Bronchus fibroblast of lung (primary cell): ENCODE measurements around the gene PPP1R13L. TPM values are rescaled to one million over a fixed set of nuclear protein-coding genes. Genes with fewer than 3 reads are reported as not detected.

Experiments used
- total RNA-seq: library from RNA; depleted of rRNA; stranded (reverse); fragments of >200 nt; gene quantifications from 2 replicates; pipeline ENCODE4 v1.2.3, GENCODE V29; 2015

PPP1R13L gene, protein sequence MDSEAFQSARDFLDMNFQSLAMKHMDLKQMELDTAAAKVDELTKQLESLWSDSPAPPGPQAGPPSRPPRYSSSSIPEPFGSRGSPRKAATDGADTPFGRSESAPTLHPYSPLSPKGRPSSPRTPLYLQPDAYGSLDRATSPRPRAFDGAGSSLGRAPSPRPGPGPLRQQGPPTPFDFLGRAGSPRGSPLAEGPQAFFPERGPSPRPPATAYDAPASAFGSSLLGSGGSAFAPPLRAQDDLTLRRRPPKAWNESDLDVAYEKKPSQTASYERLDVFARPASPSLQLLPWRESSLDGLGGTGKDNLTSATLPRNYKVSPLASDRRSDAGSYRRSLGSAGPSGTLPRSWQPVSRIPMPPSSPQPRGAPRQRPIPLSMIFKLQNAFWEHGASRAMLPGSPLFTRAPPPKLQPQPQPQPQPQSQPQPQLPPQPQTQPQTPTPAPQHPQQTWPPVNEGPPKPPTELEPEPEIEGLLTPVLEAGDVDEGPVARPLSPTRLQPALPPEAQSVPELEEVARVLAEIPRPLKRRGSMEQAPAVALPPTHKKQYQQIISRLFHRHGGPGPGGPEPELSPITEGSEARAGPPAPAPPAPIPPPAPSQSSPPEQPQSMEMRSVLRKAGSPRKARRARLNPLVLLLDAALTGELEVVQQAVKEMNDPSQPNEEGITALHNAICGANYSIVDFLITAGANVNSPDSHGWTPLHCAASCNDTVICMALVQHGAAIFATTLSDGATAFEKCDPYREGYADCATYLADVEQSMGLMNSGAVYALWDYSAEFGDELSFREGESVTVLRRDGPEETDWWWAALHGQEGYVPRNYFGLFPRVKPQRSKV
- 2.7 and 3.3 TPM in 2 replicates for total RNA-seq

DNA sequence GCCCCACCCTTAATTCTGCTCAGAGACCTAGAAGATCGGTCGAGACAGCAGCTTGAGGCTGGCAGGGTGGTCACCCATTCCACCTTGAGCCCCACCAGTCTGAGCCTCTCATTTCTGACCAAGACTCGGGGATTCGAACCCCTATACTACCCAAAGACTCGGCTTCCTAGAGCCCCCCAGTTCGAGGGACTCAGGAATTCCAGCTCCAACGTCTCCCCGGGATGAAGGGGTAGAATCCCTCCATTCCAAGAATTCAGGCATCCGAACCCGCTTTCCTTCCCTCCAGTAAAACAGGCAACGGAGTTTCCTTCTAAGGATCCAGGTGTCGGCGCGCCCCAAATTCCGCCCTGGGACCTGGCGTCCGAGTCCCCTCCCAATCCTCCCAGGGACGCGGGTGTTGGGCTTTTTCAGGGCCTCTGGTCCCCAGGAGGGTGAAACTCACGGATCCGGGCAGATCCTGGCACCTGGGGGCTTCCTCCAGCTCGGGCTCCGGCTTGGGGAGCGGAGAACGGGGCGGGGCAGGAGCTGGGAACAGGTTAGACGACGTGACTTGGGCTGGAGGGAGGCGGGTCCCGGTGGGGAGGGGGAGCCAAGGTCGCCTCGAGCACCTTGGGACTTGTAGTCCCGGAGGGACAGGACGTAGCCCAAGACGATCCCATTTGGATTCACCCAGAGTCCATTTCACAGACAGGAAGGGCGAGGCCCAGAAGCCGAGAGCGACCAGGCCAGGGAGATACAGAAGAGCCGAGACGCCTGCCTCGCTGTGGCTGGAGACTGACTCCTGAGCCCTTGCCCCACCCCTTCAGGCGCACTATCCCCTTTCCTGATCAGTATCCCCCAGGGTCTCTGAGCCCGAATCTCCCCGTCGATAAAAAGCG is at the start of gene PPP1R13L:
PPP1R13L (minus strand) TSS at position 513 of the 878 bp plus-strand sequence. CDS start 6,751 bp downstream, outside the sequence.

DNA sequence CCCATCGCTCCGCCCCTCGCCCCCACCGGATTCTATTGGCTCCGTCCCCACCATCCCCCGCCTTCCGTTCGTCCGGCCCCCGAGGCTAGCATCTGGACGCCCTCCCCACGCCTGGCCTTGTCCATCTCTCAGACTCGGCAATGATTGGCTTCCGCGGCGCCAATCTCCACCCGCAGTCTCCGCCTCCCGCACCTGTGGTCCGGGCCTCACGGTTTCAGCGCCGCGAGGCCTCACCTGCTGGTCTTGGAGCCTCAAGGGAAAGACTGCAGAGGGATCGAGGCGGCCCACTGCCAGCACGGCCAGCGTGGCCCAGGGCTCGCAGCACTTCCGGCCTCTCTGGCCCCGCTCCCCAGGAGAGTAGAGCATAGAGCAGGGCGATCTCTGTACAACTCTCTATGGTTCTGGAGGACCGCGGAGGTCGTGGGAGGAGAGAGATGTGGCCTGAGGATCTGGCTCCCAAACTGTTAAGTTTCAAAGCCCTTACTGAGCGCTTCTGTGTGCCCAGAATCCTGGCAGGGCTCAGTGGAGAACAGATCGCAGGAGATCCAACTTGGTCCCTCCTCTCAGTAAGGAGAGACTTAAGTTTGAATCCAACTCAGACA is 18.8 kb upstream of the PPP1R13L start, which contains the start of gene ERCC1:
ERCC1 (minus strand) TSS at position 329 of the 602 bp plus-strand sequence. CDS start 543 bp downstream, outside the sequence.

DNA sequence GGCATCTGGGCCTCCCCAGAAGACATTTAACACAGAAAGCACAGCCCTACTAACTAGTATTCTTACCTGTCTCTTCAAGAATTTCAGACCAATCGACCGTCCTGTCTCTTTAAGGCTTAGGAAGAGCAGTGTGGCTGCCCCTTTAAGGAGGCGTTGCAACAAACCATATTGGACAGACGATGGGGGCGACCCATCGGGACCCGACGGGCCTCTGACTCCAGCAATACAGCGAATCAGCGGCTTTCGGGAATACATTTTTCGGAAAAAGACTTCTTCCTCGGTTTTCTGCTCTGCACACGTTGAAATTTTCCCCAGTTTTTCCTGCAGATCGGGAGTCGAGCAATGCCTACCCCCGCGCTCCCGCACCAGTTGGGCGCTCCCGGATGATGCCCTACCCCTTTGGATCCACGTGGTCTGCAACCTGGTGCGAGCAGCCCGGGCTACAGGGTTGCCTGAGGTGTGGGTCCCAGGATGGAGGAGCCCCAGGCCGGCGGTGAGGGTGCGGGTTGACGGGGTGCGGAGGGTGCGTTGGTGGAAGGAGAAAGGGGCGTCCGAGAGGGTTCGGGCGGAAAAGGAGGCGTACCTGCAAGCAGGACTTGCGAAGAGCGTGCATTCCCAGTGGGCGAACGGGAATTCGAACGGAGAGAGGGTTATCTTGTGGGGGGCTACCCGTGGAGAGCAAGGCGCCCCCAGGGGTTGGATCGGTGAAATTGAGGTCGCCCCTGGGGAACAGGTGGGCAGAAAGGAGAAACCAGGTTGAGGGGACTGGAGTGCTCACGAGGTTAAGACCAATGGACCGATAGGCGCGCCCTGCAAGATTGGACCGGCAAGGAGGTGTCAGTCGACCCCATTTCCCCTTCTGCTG is 1.6 kb upstream of the PPP1R13L start, which contains the start of gene POLR1G:
POLR1G (plus strand) TSS at position 419 of the 865 bp plus-strand sequence; CDS start at position 472, 53 bp downstream.

DNA sequence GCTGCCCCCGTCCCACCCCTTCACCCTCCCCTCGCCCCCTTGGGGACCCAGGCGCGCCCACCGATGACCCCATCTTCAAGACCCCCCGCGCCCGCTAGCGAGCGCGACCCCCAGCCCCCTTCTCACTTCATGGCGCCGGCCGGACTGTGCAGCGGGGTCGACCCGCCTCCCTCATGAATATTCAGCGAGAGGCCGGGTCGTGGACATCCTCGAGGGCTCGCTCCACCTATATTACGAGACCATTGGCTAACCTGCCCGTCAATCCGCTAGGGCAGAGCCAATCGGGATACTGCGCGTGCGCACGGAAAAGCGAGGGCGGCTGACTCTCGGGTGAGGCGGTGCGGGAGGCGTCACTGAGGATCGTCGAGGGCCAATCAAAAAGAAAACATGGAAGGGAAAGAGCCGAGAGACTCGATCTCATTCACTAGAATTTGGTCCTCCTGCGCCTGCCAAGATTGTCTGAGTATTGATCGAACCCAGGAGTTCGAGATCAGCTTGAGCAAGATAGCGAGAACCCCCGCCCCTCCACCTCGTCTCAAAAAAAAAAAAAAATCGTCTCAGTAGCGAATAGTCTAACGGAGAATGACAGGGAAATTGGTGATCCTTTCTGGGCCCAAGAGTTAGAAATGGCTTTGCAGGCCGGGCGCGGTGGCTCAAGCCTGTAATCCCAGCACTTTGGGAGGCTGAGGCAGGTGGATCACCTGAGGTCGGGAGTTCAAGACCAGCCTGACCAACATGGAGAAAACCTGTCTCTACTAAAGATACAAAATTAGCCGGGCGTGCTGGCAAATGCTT is 34.3 kb downstream of the PPP1R13L start, which contains the start of gene ERCC2:
ERCC2 (minus strand) TSS at position 164 of the 795 bp plus-strand sequence; CDS start at position 131, 33 bp downstream.

DNA sequence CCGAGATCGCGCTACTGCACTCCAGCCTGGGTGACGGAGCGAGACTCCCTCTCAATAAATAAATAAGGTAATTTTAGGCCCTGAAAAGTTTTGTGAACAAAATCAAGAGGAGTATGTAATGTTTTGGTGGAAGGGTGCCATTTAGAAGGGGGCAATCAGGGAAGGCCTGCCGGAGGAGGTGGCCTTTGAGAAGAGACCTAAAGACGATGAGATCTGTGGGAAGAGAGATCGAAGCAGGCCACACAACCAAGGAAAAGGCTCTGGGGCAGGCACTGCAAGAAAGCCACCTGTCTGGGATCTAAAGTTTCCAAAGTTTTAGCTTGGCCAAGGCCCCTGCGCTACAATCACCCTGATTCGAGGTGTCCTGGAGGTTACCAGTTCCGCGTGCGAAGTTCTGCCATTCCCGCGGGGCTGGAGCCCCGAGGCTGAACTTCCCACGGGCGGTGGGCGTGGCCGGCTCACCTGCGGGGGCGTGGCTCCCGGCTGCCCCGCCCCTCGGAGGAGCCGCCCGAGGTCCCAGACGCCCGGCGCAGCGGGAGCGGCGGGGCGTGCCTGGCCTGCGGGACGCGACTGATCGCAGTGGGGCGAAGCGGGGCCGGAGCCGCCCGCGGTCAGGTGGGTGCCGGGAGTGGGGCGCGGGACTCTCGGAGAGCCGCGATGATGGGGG is 64.5 kb downstream of the PPP1R13L start, which contains the start of gene KLC3:
KLC3 (plus strand) TSS at position 519 of the 667 bp plus-strand sequence. CDS start 4,792 bp downstream, outside the sequence.

Other genes with a start within 250 kb of the PPP1R13L start
- 0.15 and 0.34 TPM in 2 replicates for gene NKPD1, start 244.1 kb downstream of the PPP1R13L start, total RNA-seq
- 10.1 and 13.2 TPM in 2 replicates for gene TRAPPC6A, start 226.8 kb downstream of the PPP1R13L start, total RNA-seq
- 3.2 and 6.4 TPM in 2 replicates for gene BLOC1S3, start 226.3 kb downstream of the PPP1R13L start, total RNA-seq
- gene EXOC3L2, start 159.7 kb downstream of the PPP1R13L start, total RNA-seq: not detected in 2 replicates
- 12.8 and 14.0 TPM in 2 replicates for gene MARK4, start 153.8 kb downstream of the PPP1R13L start, total RNA-seq
- 0.15 and 0.17 TPM in 2 replicates for gene CKM, start 82.2 kb downstream of the PPP1R13L start, total RNA-seq
- 0.15 TPM in 1 of 2 replicates, not detected in the other for gene KLC3, start 64.3 kb downstream of the PPP1R13L start, total RNA-seq
- 24.9 and 27.1 TPM in 2 replicates for gene ERCC2, start 34.5 kb downstream of the PPP1R13L start, total RNA-seq
- 7.9 and 9.6 TPM in 2 replicates for gene POLR1G, start 1.6 kb upstream of the PPP1R13L start, total RNA-seq
- 142 and 152 TPM in 2 replicates for gene ERCC1, start 18.8 kb upstream of the PPP1R13L start, total RNA-seq
- gene FOSB, start 62.9 kb upstream of the PPP1R13L start, total RNA-seq: 2.5 and 3.0 TPM in 2 replicates
- gene RTN2, start 92.0 kb upstream of the PPP1R13L start, total RNA-seq: 15.3 and 17.7 TPM in 2 replicates
- gene PPM1N, start 93.4 kb upstream of the PPP1R13L start, total RNA-seq: 0.84 and 0.89 TPM in 2 replicates
- gene VASP, start 102.4 kb upstream of the PPP1R13L start, total RNA-seq: 93.5 and 101 TPM in 2 replicates
- gene OPA3, start 179.7 kb upstream of the PPP1R13L start, total RNA-seq: 5.8 and 6.7 TPM in 2 replicates
- under 0.01 and 0.17 TPM in 2 replicates for gene GPR4, start 197.1 kb upstream of the PPP1R13L start, total RNA-seq
- gene EML2, start 234.3 kb upstream of the PPP1R13L start, total RNA-seq: 20.5 and 21.0 TPM in 2 replicates